Hippocampal formation (tissue), 2 donors: Measurements from ENCODE around the gene PLBD2.

Source experiments
- DNase-seq, 2 donors: peaks; one replicate each; lab custom pipeline; 2025; lab: John Stamatoyannopoulos, UW

The PLBD2 gene

GRCh38 chr12:113393749-113394148 lies 35.4 kb downstream of the PLBD2 start:
- DNase-seq, result no peak

DNA sequence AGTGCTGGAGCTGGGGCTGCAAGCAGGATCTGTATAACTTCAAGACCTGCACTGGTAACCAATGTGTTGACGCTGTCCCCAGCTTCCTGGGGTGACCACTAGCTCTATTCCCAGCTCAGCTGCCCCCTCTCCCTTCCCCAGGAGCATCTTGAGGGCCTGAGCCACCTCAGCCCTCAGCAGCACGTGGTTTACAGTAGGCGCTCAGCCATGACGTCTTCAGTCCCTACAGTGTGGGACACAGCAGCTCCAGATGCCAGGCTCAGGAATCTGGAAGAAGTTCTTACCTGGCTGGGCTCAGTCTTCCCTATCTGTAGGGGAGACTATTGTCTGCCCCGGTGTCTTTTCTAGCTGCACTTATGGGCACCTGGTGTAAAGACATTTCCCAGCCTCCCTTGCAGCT lies 36.7 kb downstream of the PLBD2 start:
- DNase-seq, result no peak

DNA sequence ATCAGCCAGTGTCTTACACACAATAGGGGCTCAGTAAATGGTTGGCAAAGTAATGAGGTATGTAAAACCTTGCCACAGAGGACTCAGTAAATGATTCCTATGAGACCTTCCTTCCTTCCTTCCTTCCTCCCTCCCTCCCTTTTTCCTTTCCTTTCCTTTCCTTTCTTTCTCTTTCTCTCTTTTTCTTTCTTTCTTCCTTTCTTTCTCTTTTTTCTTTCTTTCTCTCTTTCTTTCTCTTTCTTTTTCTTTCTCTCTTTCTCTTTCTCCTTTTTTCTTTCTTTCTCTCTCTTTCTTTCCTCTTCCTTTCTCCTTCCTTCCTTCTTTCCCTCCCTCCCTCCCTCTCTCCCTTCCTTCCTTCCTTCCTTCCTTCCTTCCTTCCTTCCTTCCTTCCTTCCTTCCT lies 37.8 kb downstream of the PLBD2 start:
- DNase-seq, result no peak

DNA sequence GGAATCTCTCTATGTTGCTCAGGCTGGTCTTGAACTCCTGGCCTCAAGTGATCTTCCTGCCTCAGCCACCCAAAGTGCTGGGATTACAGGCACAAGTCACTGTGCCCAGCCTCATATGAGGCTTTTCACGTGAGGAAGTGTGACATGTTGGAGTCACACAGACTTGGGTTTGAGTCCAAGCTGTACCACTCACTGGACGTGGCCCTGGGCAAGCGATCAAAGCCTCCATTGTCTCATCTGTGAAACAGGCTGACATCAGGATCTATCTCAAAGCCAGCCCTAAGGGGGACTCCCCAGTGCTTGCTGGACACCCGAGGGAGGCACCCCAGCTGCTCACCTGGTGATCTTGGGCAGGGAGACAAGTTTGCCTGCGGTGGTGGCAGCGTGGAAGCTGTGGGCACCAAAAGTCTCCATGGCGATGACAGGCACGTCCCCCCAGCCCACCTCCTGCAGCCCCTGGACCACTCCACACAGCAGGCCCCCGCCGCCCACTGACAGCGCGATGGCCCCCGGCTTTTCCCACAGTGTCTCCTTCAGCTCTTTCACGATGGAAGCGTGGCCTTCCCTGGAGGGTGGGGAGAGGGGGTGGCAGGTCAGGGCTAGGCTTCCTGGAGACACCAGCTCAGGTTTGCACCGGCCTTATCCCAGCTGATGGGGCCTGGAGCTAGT lies 38.6 kb downstream of the PLBD2 start:
- DNase-seq, result peak; percentile 56

- no peak for DNase-seq
These were observed 39.3 kb downstream of the PLBD2 start for GRCh38 chr12:113397497-113398197.

GRCh38 chr12:113398346-113399290 lies 40.2 kb downstream of the PLBD2 start:
- DNase-seq, result no peak

- DNase-seq, result no peak
These were observed 41.1 kb downstream of the PLBD2 start for GRCh38 chr12:113399490-113399889.

- DNase-seq, result no peak
These were observed 42.0 kb downstream of the PLBD2 start for GRCh38 chr12:113400362-113400761.

GRCh38 chr12:113401066-113402000 lies 42.9 kb downstream of the PLBD2 start:
- no peak for DNase-seq

DNA sequence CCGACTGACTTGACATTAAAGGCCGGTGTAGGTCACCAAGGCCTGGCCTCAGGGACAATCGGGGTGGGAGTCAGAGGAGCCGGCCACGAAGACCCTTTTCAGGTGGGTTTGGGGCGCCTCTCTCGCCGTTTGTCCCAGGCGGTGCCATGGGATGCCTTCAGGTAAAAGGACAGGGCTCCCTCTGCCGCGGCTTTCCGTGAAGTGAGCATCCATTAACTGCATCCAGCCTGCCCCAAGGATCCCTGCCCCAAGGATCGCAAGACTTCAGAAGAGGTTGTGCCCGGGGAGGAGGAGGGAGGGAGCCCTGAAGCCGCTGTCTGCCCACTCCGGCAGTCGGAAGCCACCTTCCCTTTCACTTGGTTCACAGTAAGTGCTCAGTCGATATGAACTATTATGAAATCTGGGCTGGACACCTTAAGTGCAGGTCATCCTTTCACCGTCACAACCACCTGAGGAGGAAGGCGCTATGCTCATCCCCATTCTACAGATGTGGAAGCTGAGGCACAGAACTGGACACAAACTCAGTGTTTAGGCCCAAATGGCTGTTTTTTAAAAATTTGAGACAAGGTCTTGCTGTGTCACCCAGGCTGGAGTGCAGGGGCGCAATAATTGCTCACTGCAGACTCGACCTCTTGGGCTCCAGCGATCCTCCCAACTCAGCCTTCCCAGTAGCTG lies 44.3 kb downstream of the PLBD2 start:
- no peak for DNase-seq

DNA sequence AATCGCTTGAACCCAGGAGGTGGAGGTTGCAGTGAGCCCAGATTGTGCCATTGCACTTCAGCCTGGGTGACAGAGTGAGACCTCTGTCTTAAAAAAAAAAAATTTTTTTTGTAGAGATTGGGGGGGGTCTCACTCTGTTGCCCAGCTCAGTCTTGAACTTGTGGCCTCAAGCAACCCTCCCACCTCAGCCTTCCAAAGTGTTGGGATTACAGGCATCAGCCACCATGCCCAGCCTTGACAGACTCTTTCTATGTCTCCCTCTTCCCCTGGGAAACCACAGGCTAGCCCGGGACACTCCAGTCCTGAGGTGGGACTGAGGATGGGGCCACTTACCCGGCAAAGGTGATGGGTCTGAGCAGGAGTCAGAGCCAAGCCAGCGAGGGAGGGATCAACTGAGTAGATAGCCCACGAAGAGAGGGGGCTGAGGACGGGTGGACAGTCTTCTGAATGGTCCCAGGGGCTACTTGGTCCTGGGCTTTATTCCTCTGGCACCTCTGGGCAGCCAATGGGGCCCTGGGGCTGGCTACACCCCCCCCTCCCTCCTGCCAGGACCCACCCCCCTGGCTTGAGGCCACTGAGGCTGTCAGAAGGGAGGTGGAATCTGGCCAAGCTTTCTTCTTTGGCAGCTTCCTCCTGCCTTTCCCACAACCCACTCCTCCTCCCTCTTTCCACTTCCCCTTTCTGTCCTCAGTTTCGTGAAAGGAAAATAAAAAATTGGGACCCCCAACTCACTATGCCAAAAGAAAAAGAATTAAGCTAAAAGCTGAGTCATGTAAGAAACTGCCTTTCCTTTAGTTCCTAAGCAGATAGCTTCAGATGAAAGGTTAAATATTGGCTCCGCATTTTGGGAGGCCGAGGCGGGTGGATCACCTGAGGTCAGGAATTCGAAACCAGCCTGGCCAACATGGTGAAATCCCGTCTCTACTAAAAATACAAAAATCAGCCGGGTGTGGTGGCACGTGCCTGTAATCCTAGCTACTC lies 45.3 kb downstream of the PLBD2 start, which contains the start of gene SDS:
Gene SDS (minus strand): TSS at position 453 of the 981 bp plus-strand sequence. CDS start 4,179 bp downstream, outside the sequence.
- DNase-seq, result peak; percentile 53 to 64

DNA sequence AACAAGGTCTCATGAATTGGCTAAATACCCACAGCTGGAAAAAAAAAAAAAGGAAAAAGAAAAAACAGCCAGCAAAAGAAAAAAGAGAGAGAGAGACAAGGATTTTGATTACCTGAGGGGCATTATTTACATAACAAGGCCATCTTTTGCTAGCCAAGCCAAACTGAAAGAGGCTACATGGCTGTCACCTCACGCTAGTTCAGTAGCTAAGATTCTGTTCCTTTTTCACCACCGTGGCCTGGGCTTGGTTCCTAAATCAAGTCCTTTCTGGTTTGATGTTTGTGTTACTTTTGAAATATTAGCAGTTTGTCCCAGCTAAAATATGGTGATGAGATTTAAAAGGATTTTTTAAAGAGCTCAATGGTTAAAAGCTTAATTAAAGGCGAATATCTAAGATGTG lies 47.3 kb downstream of the PLBD2 start:
- DNase-seq, result no peak

- peak in 1 of 2 donors; percentile 43 for DNase-seq
These were observed 49.7 kb downstream of the PLBD2 start for GRCh38 chr12:113407931-113408600.

GRCh38 chr12:113408756-113409298 lies 50.4 kb downstream of the PLBD2 start:
- no peak for DNase-seq

DNA sequence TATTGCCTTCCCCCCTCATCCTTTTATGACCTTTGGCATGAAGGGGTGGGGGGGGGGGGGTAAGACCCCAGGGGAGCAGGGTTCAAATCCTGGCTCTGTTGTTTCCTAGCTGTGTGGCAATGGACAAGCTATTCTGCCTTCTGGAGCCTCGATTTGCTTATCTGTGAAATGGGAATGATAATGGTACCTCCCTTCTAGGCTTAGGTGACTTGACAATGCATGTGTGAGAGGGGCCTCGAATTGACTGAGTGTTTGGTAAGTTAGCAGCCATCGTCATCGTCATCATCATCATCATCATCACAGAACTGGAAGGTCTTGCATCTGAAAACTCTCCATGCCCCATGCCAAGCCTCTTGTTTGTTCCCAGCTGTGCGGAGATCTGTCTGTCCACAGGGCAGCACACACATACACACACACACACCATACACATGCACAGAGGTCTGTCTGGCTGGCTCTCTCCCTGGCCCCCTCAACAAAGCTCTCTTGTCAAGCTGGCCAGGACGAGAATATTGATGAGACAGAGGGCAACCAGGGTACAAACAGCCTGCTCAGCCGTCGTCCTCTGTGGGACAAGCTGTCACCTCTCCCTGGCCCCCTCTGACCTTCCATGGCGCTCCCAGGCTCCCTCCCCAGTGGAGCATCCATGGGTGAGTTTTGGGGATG lies 51.2 kb downstream of the PLBD2 start:
- DNase-seq, result peak in 1 of 2 donors; percentile 19

GRCh38 chr12:113413488-113413939 lies 55.1 kb downstream of the PLBD2 start:
- no peak for DNase-seq

DNA sequence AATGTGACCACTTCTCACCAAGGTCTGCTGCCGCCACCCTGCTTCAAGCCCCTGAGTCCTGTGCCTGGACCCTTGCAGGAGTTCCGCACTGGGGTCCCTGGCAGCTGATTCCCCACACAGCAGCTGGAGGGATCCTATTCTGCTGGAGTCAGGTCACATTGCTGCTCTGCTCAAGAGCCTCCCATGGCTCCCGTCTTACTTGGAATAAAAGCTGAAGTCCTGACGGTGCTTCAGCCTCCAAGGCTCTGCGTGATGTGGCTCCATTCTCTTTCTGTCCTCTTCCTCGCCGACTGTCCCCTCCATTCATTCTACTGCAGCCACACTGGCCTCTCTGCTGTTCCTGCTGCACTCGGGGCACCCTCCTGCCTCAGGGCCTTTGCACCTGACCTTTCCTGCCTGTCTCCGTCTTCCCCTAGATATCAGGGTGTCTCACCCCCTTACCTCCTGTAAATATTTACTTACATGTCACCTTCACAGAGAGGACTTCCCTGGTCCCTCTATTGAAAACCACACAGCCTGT lies 56.2 kb downstream of the PLBD2 start:
- DNase-seq, result no peak
